IMR-90 (cell line): ENCODE results near the gene CTBP1. TPM values are rescaled to one million over a fixed set of nuclear protein-coding genes. Genes with fewer than 3 reads are reported as not detected.

ENCODE experiments used
- ATAC-seq: fragments of 200-7000 bp; cut with Tn5 transposase; 2 replicates; pipeline ENCODE4 v1.9.1; 2020; ENCODE audit warnings: low read depth, mild to moderate bottlenecking, moderate library complexity
- BruUV-seq: library from RNA; stranded (reverse); fragments of 400-500 nt; replicated peaks from 2 replicates; lab custom pipeline; 2021; lab: Mats Ljungman, UMichigan
- CTCF ChIA-PET: fragments of 300-600 bp; formaldehyde crosslinking; extraction: SDS; loops from one replicate; lab custom pipeline; 2021; ENCODE audit warnings: antibody characterized with exemption; lab: Yijun Ruan, JAX
- POLR2A ChIA-PET: fragments of 300-600 bp; sonication (Branson Sonifier 250); formaldehyde crosslinking; loops from one replicate; lab custom pipeline; 2022; ENCODE audit warnings: antibody characterized with exemption; ENCODE audit not compliant: unreplicated experiment; lab: Charles Lee
- DNase-seq: peaks from one replicate; pipeline ENCODE4 v3.0.0; 2013
- H2AFZ ChIP-seq: replicated peaks from 2 replicates; pipeline ENCODE3; 2013; ENCODE audit warnings: low read length, mild to moderate bottlenecking; ENCODE audit not compliant: poor library complexity
- H2AK5ac ChIP-seq: 2 replicates; pipeline ENCODE4 v1.6.1; 2013; ENCODE audit warnings: low read depth, low read length, inconsistent platforms
- H2AK9ac ChIP-seq: replicated peaks from 2 replicates; pipeline ENCODE3; 2013; ENCODE audit warnings: mild to moderate bottlenecking, low read depth, low read length, moderate library complexity; ENCODE audit not compliant: poor library complexity
- H2BK120ac ChIP-seq: 2 replicates; pipeline ENCODE4 v1.6.1; 2013; ENCODE audit warnings: low read depth, low read length, inconsistent platforms
- H2BK15ac ChIP-seq: 3 replicates; pipeline ENCODE4 v1.6.1; 2013; ENCODE audit warnings: low read depth, low read length, inconsistent platforms
- H2BK20ac ChIP-seq: 2 replicates; pipeline ENCODE4 v1.6.1; 2013; ENCODE audit warnings: low read depth, mild to moderate bottlenecking, inconsistent platforms, low read length, moderate library complexity
- H2BK5ac ChIP-seq: 2 replicates; pipeline ENCODE4 v1.6.1; 2013; ENCODE audit warnings: mild to moderate bottlenecking, low read depth, low read length, inconsistent platforms; ENCODE audit not compliant: poor library complexity, severe bottlenecking
- H3K14ac ChIP-seq: replicated peaks from 2 replicates; pipeline ENCODE4 v1.6.1; 2013; ENCODE audit warnings: low read depth, low read length, inconsistent platforms
- H3K18ac ChIP-seq: 2 replicates; pipeline ENCODE4 v1.6.1; 2013; ENCODE audit warnings: low read depth, low read length, control low read depth
- H3K23ac ChIP-seq: 2 replicates; pipeline ENCODE4 v1.6.1; 2013; ENCODE audit warnings: low read depth, low read length, inconsistent platforms
- H3K27ac ChIP-seq: 2 replicates; pipeline ENCODE4 v1.5.1; 2013; ENCODE audit warnings: mild to moderate bottlenecking, control low read depth, low read length; ENCODE audit not compliant: insufficient read depth
- H3K27me3 ChIP-seq: 2 replicates; pipeline ENCODE4 v1.6.1; 2013; ENCODE audit warnings: low read length; ENCODE audit not compliant: control insufficient read depth, insufficient read depth
- H3K36me3 ChIP-seq: 2 replicates; pipeline ENCODE4 v1.6.1; 2013; ENCODE audit warnings: low read length, mixed read lengths; ENCODE audit not compliant: control insufficient read depth, insufficient read depth
- H3K4ac ChIP-seq: 2 replicates; pipeline ENCODE4 v1.6.1; 2013; ENCODE audit warnings: low read depth, low read length, inconsistent platforms
- H3K4me1 ChIP-seq: 2 replicates; pipeline ENCODE4 v1.6.1; 2013; ENCODE audit warnings: low read length, mixed read lengths; ENCODE audit not compliant: control insufficient read depth, insufficient read depth
- H3K4me2 ChIP-seq: 2 replicates; pipeline ENCODE4 v1.6.1; 2013; ENCODE audit warnings: low read depth, mild to moderate bottlenecking, control low read depth, low read length, moderate library complexity
- H3K4me3 ChIP-seq: 2 replicates; pipeline ENCODE4 v1.5.1; 2013; ENCODE audit warnings: low read depth, mild to moderate bottlenecking, control low read depth, low read length, moderate library complexity; ENCODE audit not compliant: insufficient read depth
- H3K56ac ChIP-seq: 2 replicates; pipeline ENCODE4 v1.6.1; 2013; ENCODE audit warnings: low read length, inconsistent platforms; ENCODE audit not compliant: insufficient read depth; ENCODE audit errors: extremely low read depth
- H3K79me1 ChIP-seq, 2 experiments: 2 replicates each; pipeline ENCODE4 v1.6.1; 2013; ENCODE audit warnings: low read length in 2 of 2, inconsistent platforms in 1 of 2, low read depth in 1 of 2
- H3K9ac ChIP-seq: 2 replicates; pipeline ENCODE4 v1.6.1; 2013; ENCODE audit warnings: low read depth, low read length, control low read depth
- H3K9me1 ChIP-seq: 2 replicates; pipeline ENCODE4 v1.6.1; 2013; ENCODE audit warnings: low read length, inconsistent platforms; ENCODE audit not compliant: insufficient read depth
- H3K9me3 ChIP-seq: 2 replicates; pipeline ENCODE4 v1.6.1; 2013; ENCODE audit warnings: low read length; ENCODE audit not compliant: control insufficient read depth, insufficient read depth
- H4K20me1 ChIP-seq: 2 replicates; pipeline ENCODE4 v1.6.1; 2013; ENCODE audit warnings: low read length, inconsistent platforms; ENCODE audit not compliant: insufficient read depth
- H4K5ac ChIP-seq: 2 replicates; pipeline ENCODE4 v1.6.1; 2013; ENCODE audit warnings: mild to moderate bottlenecking, low read depth, low read length, control low read depth
- H4K8ac ChIP-seq, 2 experiments: 2 replicates each; pipeline ENCODE4 v1.6.1; 2013; ENCODE audit warnings: low read depth in 2 of 2, low read length in 2 of 2, control low read depth in 1 of 2, inconsistent platforms in 1 of 2
- H4K91ac ChIP-seq: 2 replicates; pipeline ENCODE4 v1.6.1; 2013; ENCODE audit warnings: low read depth, low read length, inconsistent platforms; ENCODE audit not compliant: insufficient read depth
- BHLHE40 ChIP-seq: fragments of 150-350 bp; IDR thresholded peaks from 2 replicates; pipeline ENCODE4 v1.6.1; 2016; ENCODE audit warnings: mild to moderate bottlenecking, low read depth, low read length
- CEBPB ChIP-seq: IDR thresholded peaks from 2 replicates; pipeline ENCODE4 v1.6.1; 2012; ENCODE audit warnings: low read depth, low read length, improper control_type of control experiment
- FOS ChIP-seq: fragments of 150-350 bp; IDR thresholded peaks from 2 replicates; pipeline ENCODE4 v1.6.1; 2016; ENCODE audit warnings: low read depth, low read length
- MAFK ChIP-seq: IDR thresholded peaks from 2 replicates; pipeline ENCODE4 v1.6.1; 2012; ENCODE audit warnings: low read depth, low read length, improper control_type of control experiment
- MXI1 ChIP-seq: IDR thresholded peaks from 2 replicates; pipeline ENCODE4 v1.6.1; 2012; ENCODE audit warnings: low read depth, mild to moderate bottlenecking, low read length, moderate library complexity, borderline replicate concordance
- RAD21 ChIP-seq: IDR thresholded peaks from 2 replicates; pipeline ENCODE4 v1.6.1; 2012; ENCODE audit warnings: low read length, improper control_type of control experiment
- RFX5 ChIP-seq: IDR thresholded peaks from 2 replicates; pipeline ENCODE4 v1.8.0; 2012; ENCODE audit warnings: low read depth, mild to moderate bottlenecking, low read length, moderate library complexity
- WGBS, 2 experiments: methylation state at CpG; one replicate each; pipeline versions ENCODE4 v1.1.5 to v1.1.7; 2013; ENCODE audit warnings: missing lambda C conversion rate in 2 of 2; ENCODE audit not compliant: insufficient read length in 1 of 2; ENCODE audit errors: extremely low coverage in 2 of 2; 5-methylcytosine and 5-hydroxymethylcytosine counted together
- dilution Hi-C: fragments of 300-500 bp; cut with HindIII; formaldehyde crosslinking; loops from one replicate; pipeline ENCODE4 v1.14.3; 2018; ENCODE audit warnings: low sequenced_read_pairs; ENCODE audit not compliant: unreplicated experiment
- in situ Hi-C: fragments of 300-500 bp; cut with MboI; formaldehyde crosslinking; loops from 3 replicates; pipeline ENCODE4 v1.14.3; 2019; ENCODE audit warnings: low sequenced_read_pairs, inconsistent platforms, mixed read lengths
- intact Hi-C: fragments of 100-400 bp; cut with micrococcal nuclease; formaldehyde crosslinking; loops from 2 replicates; pipeline ENCODE4 v1.10.0; 2022
- polyA plus RNA-seq, 3 experiments: library from polyadenylated mRNA; depleted of rRNA; stranded (reverse); fragments of >200 nt; gene quantifications; 2 replicates each; pipeline ENCODE4 v1.2.3, GENCODE V29; 2012; ENCODE audit warnings: low replicate concordance in 1 of 3
- total RNA-seq: library from RNA; depleted of rRNA; stranded (reverse); fragments of >200 nt; gene quantifications from 2 replicates; pipeline ENCODE4 v1.2.3, GENCODE V29; 2012
- TF ChIP-seq, protein P1 (sequence below): conservative IDR thresholded peaks from 2 replicates; pipeline ENCODE4 v1.5.1; 2012; ENCODE audit warnings: mild to moderate bottlenecking, low read depth, low read length, improper control_type of control experiment

Gene CTBP1
- total and polyA plus RNA-seq, 2 of the 4 experiments (the other 2 are of a cell fraction): 147 to 212 TPM

DNA sequence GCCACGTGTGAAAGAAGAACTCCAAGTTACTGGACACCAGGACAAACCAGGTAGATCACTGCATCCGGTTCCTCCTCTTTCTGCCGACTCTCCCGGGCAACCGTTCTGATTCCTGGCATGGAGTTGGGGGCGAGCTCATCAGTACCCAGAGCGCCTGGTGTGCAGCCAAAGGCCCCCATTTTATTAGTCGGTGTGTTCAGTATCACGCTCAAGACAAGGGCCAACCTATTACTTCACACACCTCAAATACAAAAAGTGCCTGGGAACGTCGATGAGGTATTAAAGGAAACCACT lies 2.8 kb upstream of the CTBP1 start:
- in situ Hi-C loops: no loop called here
- intact Hi-C loops: no loop called here
- ChIA-PET POLR2A (no interaction called here), CTCF (no interaction called here)
- H2BK15ac ChIP-seq: no peak overlapping the region
- no peak overlapping the region for H3K27ac ChIP-seq
- BruUV-seq: TSS peak; percentile 20
- no peak overlapping the region for H3K4me2 ChIP-seq
- no peak overlapping the region for H3K56ac ChIP-seq
- H3K9ac ChIP-seq: no peak overlapping the region
- H4K91ac ChIP-seq: no peak overlapping the region
- no peak overlapping the region for H2BK120ac ChIP-seq
- H3K79me1 ChIP-seq: peaks cover 22 to 33% of the 10 kb centered on the region in 2 experiments
- dilution Hi-C loops: no loop called here
- peaks cover 11% of the 10 kb centered on the region for H3K36me3 ChIP-seq
- no peak for ATAC-seq
- no peak overlapping the region for H2BK20ac ChIP-seq
- no peak overlapping the region for H2BK5ac ChIP-seq
- no peak overlapping the region for H2AK9ac ChIP-seq
- peaks cover 4% of the 10 kb centered on the region; the same call in 1 of the 2 replicates for H3K9me1 ChIP-seq
- no peaks in the 10 kb centered on the region for H3K27me3 ChIP-seq
- TF ChIP-seq FOS (no peak), RFX5 (no peak), RAD21 (no peak), MXI1 (no peak), BHLHE40 (no peak), CEBPB (no peak), MAFK (no peak)
- TF ChIP-seq, protein P1, sequence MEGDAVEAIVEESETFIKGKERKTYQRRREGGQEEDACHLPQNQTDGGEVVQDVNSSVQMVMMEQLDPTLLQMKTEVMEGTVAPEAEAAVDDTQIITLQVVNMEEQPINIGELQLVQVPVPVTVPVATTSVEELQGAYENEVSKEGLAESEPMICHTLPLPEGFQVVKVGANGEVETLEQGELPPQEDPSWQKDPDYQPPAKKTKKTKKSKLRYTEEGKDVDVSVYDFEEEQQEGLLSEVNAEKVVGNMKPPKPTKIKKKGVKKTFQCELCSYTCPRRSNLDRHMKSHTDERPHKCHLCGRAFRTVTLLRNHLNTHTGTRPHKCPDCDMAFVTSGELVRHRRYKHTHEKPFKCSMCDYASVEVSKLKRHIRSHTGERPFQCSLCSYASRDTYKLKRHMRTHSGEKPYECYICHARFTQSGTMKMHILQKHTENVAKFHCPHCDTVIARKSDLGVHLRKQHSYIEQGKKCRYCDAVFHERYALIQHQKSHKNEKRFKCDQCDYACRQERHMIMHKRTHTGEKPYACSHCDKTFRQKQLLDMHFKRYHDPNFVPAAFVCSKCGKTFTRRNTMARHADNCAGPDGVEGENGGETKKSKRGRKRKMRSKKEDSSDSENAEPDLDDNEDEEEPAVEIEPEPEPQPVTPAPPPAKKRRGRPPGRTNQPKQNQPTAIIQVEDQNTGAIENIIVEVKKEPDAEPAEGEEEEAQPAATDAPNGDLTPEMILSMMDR: no peak
- H3K4me3 ChIP-seq: no peak overlapping the region
- no peak overlapping the region for H3K18ac ChIP-seq
- H3K9me3 ChIP-seq: peaks cover 35% of the 10 kb centered on the region
- H3K4ac ChIP-seq: no peak overlapping the region
- H4K5ac ChIP-seq: no peak overlapping the region
- no peak for DNase-seq
- peaks cover 8% of the 10 kb centered on the region for H4K20me1 ChIP-seq
- H2AK5ac ChIP-seq: no peak overlapping the region
- H3K4me1 ChIP-seq: peaks cover 9% of the 10 kb centered on the region
- H3K14ac ChIP-seq: no peak overlapping the region
- H3K23ac ChIP-seq: no peak overlapping the region
- H2AFZ ChIP-seq: no peak overlapping the region
- no peak overlapping the region for H4K8ac ChIP-seq
- WGBS, 2 experiments: 95% methylated on average over 4 of the region's 11 CpGs; no CpG with 5 or more reads in 1 of the 2 experiments
